SU-DHL-6 (cell line): Measurements from ENCODE around the gene PODXL2.

Experiments used
- H2AFZ ChIP-seq: fragments of 200-600 bp; sonication (generic); 2 replicates; pipeline ENCODE4 v1.6.1; 2014; ENCODE audit warnings: low read depth, mild to moderate bottlenecking, moderate library complexity, mixed read lengths, antibody characterized with exemption, low read length; ENCODE audit not compliant: severe bottlenecking
- H3F3A ChIP-seq: fragments of 200-600 bp; shearing (Covaris generic); 2 replicates; pipeline ENCODE4 v1.6.0; 2016; ENCODE audit warnings: antibody characterized with exemption, mild to moderate bottlenecking; ENCODE audit not compliant: insufficient read depth
- H3K27ac ChIP-seq: fragments of 200-600 bp; sonication (generic); 2 replicates; pipeline ENCODE4 v1.5.1; 2016; ENCODE audit warnings: low read depth, mild to moderate bottlenecking, low read length, moderate library complexity, mixed read lengths
- H3K27me3 ChIP-seq: fragments of 200-600 bp; sonication (generic), shearing (Covaris generic); 2 replicates; pipeline ENCODE4 v1.6.0; 2014; ENCODE audit warnings: mild to moderate bottlenecking, low read length
- H3K36me3 ChIP-seq: fragments of 200-600 bp; sonication (generic); 2 replicates; pipeline ENCODE4 v1.6.1; 2014; ENCODE audit warnings: mild to moderate bottlenecking, low read length, mixed read lengths
- H3K4me2 ChIP-seq: fragments of 300-600, 200-600 bp; shearing (Covaris generic), sonication (generic); 2 replicates; pipeline ENCODE4 v1.6.0; 2014; ENCODE audit warnings: low read length, low read depth, mild to moderate bottlenecking; ENCODE audit not compliant: poor library complexity, severe bottlenecking
- H3K4me3 ChIP-seq: fragments of 200-600 bp; sonication (generic); 2 replicates; pipeline ENCODE4 v1.5.1; 2014; ENCODE audit warnings: antibody characterized with exemption, low read length, mild to moderate bottlenecking, mixed read lengths; ENCODE audit not compliant: insufficient read depth, poor library complexity, severe bottlenecking
- H3K79me2 ChIP-seq: fragments of 200-600 bp; sonication (generic); 2 replicates; pipeline ENCODE4 v1.6.1; 2014; ENCODE audit warnings: mild to moderate bottlenecking, low read length, moderate library complexity; ENCODE audit not compliant: insufficient read depth
- H3K9ac ChIP-seq: fragments of 200-600 bp; sonication (generic); 2 replicates; pipeline ENCODE4 v1.7.0; 2014; ENCODE audit warnings: mild to moderate bottlenecking, low read length
- H3K9me2 ChIP-seq: fragments of 200-600 bp; sonication (generic); replicated peaks from 2 replicates; pipeline ENCODE4 v1.6.1; 2014; ENCODE audit warnings: low read length; ENCODE audit not compliant: insufficient read depth
- H3K9me3 ChIP-seq: fragments of 200-600 bp; sonication (generic); 2 replicates; pipeline ENCODE4 v1.6.1; 2014; ENCODE audit warnings: low read length, mixed read lengths; ENCODE audit not compliant: insufficient read depth
- H4K20me1 ChIP-seq: fragments of 200-600 bp; sonication (generic); 2 replicates; pipeline ENCODE4 v1.6.1; 2014; ENCODE audit warnings: low read depth, mild to moderate bottlenecking, antibody characterized with exemption, low read length, moderate library complexity, mixed read lengths
- CTCF ChIP-seq: fragments of 200-600 bp; sonication (generic); IDR thresholded peaks from one replicate; pipeline ENCODE4 v1.5.1; 2017; ENCODE audit warnings: antibody characterized with exemption, mild to moderate bottlenecking, low read length, moderate library complexity; ENCODE audit not compliant: insufficient read depth, poor library complexity, severe bottlenecking
- EZH2phosphoT487 ChIP-seq: fragments of 200-600 bp; sonication (generic), shearing (Covaris generic); conservative IDR thresholded peaks from 2 replicates; pipeline ENCODE4 v1.6.1; 2018; ENCODE audit warnings: mild to moderate bottlenecking, antibody characterized with exemption, low read length, moderate library complexity, mixed read lengths

PODXL2 gene

GRCh38 chr3:127616836-127617605, 12.0 kb upstream of the PODXL2 start:
- Histone ChIP-seq H2AFZ (no peak overlapping the region), H3K9me3 (no peaks in the 10 kb centered on the region), H3K9me2 (no peaks in the 10 kb centered on the region), H3F3A (no peaks in the 10 kb centered on the region), H3K79me2 (peaks cover 4% of the 10 kb centered on the region; the same call in 1 of the 2 replicates), H3K27ac (no peak overlapping the region), H4K20me1 (no peaks in the 10 kb centered on the region; the same call in 1 of the 2 replicates), H3K9ac (no peak overlapping the region), H3K4me2 (no peak overlapping the region), H3K36me3 (peaks cover 28% of the 10 kb centered on the region), H3K27me3 (no peaks in the 10 kb centered on the region), H3K4me3 (no peak overlapping the region)
- TF ChIP-seq EZH2phosphoT487 (no peak), CTCF (no peak)

GRCh38 chr3:127618891-127619290, 10.1 kb upstream of the PODXL2 start:
- no peaks in the 10 kb centered on the region for H3K9me3 ChIP-seq
- no peaks in the 10 kb centered on the region for H3K27me3 ChIP-seq
- H3K9ac ChIP-seq = no peak overlapping the region
- no peak overlapping the region for H3K27ac ChIP-seq
- no peak overlapping the region for H3K4me3 ChIP-seq
- no peak overlapping the region for H3K4me2 ChIP-seq
- no peaks in the 10 kb centered on the region for H4K20me1 ChIP-seq
- peaks cover 18% of the 10 kb centered on the region for H3K36me3 ChIP-seq
- no peaks in the 10 kb centered on the region for H3F3A ChIP-seq
- H3K9me2 ChIP-seq = no peaks in the 10 kb centered on the region
- no peak overlapping the region for H2AFZ ChIP-seq
- H3K79me2 ChIP-seq = 0 out of 2 replicates have a peak, but pooled peaks cover under 1% of the 10 kb centered on the region
- TF ChIP-seq EZH2phosphoT487 = no peak
- no peak for TF ChIP-seq CTCF

DNA sequence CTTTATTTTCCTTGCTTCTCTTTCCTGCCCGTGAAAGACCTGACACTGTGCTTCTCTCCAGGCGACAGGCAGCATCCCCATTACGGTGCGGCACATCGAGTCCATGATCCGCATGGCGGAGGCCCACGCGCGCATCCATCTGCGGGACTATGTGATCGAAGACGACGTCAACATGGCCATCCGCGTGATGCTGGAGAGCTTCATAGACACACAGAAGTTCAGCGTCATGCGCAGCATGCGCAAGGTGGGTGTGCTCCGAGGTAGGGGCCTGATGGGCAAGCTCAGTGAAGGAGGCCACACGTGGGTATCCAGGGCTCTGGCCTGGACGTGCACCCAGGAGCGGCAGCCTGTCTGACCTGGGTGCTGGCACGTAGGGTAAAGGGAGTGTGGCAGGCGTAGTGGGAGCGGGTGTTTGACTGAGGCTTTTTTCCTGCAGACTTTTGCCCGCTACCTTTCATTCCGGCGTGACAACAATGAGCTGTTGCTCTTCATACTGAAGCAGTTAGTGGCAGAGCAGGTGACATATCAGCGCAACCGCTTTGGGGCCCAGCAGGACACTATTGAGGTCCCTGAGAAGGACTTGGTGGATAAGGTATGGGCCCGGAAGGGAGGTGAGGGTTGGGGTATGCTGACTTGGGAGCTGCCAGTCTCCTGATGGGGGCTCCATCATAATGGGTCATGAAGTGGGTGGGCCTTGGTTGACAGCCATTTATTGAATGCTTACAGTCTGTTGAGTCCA, 8.2 kb upstream of the PODXL2 start:
- no peak overlapping the region for H3K27ac ChIP-seq
- H3K9me2 ChIP-seq = no peaks in the 10 kb centered on the region
- no peaks in the 10 kb centered on the region for H3K9me3 ChIP-seq
- H4K20me1 ChIP-seq = no peaks in the 10 kb centered on the region
- TF ChIP-seq EZH2phosphoT487 = no peak
- TF ChIP-seq CTCF = no peak
- H3K79me2 ChIP-seq = no peaks in the 10 kb centered on the region
- H2AFZ ChIP-seq = no peak overlapping the region
- no peak overlapping the region for H3K9ac ChIP-seq
- H3F3A ChIP-seq = 0 out of 2 replicates have a peak, but pooled peaks cover 4% of the 10 kb centered on the region
- H3K4me2 ChIP-seq = no peak overlapping the region
- no peak overlapping the region for H3K4me3 ChIP-seq
- H3K36me3 ChIP-seq = peaks cover 8% of the 10 kb centered on the region; the same call in 1 of the 2 replicates
- no peaks in the 10 kb centered on the region for H3K27me3 ChIP-seq
